Smooth muscle cell (in vitro differentiated cells): ENCODE measurements around the gene CPS1. TPM values are rescaled to one million over a fixed set of nuclear protein-coding genes. Genes with fewer than 3 reads are reported as not detected.

Experiments
- DNase-seq: peaks from one replicate; lab custom pipeline; 2025; ENCODE audit not compliant: unreplicated experiment; lab: John Stamatoyannopoulos, UW
- H2AFZ ChIP-seq: fragments of 200-600 bp; sonication (generic); 2 replicates; pipeline ENCODE4 v1.6.0; 2016; ENCODE audit warnings: antibody characterized with exemption, low read depth, mild to moderate bottlenecking
- H3F3A ChIP-seq: fragments of 200-600 bp; sonication (generic); 2 replicates; pipeline ENCODE4 v1.6.0; 2017; ENCODE audit warnings: antibody characterized with exemption, low read depth
- H3K27ac ChIP-seq: fragments of 200-600 bp; sonication (generic); 2 replicates; pipeline ENCODE4 v1.5.1; 2016; ENCODE audit warnings: low read depth, mild to moderate bottlenecking
- H3K27me3 ChIP-seq: fragments of 200-600 bp; sonication (generic); 2 replicates; pipeline ENCODE4 v1.6.1; 2016; ENCODE audit warnings: low read depth, mild to moderate bottlenecking
- H3K36me3 ChIP-seq: fragments of 200-600 bp; sonication (generic); 2 replicates; pipeline ENCODE4 v1.5.1; 2016; ENCODE audit warnings: low read depth
- H3K4me1 ChIP-seq: fragments of 200-600 bp; sonication (generic); 2 replicates; pipeline ENCODE4 v1.5.1; 2016; ENCODE audit warnings: low read depth
- H3K4me2 ChIP-seq: fragments of 200-600 bp; sonication (generic); 2 replicates; pipeline ENCODE4 v1.6.0; 2016; ENCODE audit warnings: mild to moderate bottlenecking
- H3K4me3 ChIP-seq: fragments of 200-600 bp; sonication (generic); 2 replicates; pipeline ENCODE4 v1.5.1; 2016; ENCODE audit warnings: mild to moderate bottlenecking
- H3K79me2 ChIP-seq: fragments of 200-600 bp; sonication (generic); 2 replicates; pipeline ENCODE4 v1.6.0; 2016; ENCODE audit warnings: low read depth, mild to moderate bottlenecking
- H3K9ac ChIP-seq: fragments of 200-600 bp; sonication (generic); 2 replicates; pipeline ENCODE4 v1.6.0; 2016; ENCODE audit warnings: low read depth
- H3K9me3 ChIP-seq: fragments of 200-600 bp; sonication (generic); replicated peaks from 2 replicates; pipeline ENCODE4 v1.5.1; 2016; ENCODE audit warnings: low read depth
- H4K20me1 ChIP-seq: fragments of 200-600 bp; sonication (generic); 2 replicates; pipeline ENCODE4 v1.6.0; 2016; ENCODE audit warnings: low read depth
- WGBS: methylation state at CpG from one replicate; pipeline ENCODE4 v1.1.7; 2016; ENCODE audit warnings: low lambda C conversion rate; 5-methylcytosine and 5-hydroxymethylcytosine counted together
- polyA plus RNA-seq: library from polyadenylated mRNA; unstranded; fragments of >200 nt; fragmentation: Nextera tagmentation; extraction: Ambion mirVana; gene quantifications from 2 replicates; pipeline ENCODE4 v1.2.1, GENCODE V29; 2016
- total RNA-seq: library from RNA; depleted of rRNA; stranded (reverse); fragments of >200 nt; gene quantifications from 2 replicates; pipeline ENCODE4 v1.2.3, GENCODE V29; 2014
- TF ChIP-seq, protein P1 (sequence below): fragments of 200-600 bp; sonication (generic); IDR thresholded peaks from 2 replicates; pipeline ENCODE4 v1.5.1; 2017; ENCODE audit warnings: borderline replicate concordance, mild to moderate bottlenecking, antibody characterized with exemption; ENCODE audit not compliant: insufficient read depth, poor library complexity, severe bottlenecking

Gene CPS1
- total and polyA plus RNA-seq, 2 experiments from 2014 or later: 0.63 to 8.3 TPM

GRCh38 chr2:210534879-210535278 lies 21.5 kb upstream of the CPS1 start:
- Histone ChIP-seq H2AFZ (no peak overlapping the region), H3K9me3 (no peaks in the 10 kb centered on the region), H3K27me3 (no peaks in the 10 kb centered on the region), H3K27ac (no peak overlapping the region), H3F3A (no peaks in the 10 kb centered on the region), H4K20me1 (no peaks in the 10 kb centered on the region), H3K36me3 (no peaks in the 10 kb centered on the region), H3K4me1 (no peaks in the 10 kb centered on the region), H3K79me2 (no peaks in the 10 kb centered on the region), H3K4me2 (no peak overlapping the region), H3K4me3 (no peak overlapping the region), H3K9ac (no peak overlapping the region)
- WGBS: 88% methylated on average over 1 of the region's 1 CpG
- no peak for DNase-seq
- TF ChIP-seq, protein P1, sequence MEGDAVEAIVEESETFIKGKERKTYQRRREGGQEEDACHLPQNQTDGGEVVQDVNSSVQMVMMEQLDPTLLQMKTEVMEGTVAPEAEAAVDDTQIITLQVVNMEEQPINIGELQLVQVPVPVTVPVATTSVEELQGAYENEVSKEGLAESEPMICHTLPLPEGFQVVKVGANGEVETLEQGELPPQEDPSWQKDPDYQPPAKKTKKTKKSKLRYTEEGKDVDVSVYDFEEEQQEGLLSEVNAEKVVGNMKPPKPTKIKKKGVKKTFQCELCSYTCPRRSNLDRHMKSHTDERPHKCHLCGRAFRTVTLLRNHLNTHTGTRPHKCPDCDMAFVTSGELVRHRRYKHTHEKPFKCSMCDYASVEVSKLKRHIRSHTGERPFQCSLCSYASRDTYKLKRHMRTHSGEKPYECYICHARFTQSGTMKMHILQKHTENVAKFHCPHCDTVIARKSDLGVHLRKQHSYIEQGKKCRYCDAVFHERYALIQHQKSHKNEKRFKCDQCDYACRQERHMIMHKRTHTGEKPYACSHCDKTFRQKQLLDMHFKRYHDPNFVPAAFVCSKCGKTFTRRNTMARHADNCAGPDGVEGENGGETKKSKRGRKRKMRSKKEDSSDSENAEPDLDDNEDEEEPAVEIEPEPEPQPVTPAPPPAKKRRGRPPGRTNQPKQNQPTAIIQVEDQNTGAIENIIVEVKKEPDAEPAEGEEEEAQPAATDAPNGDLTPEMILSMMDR: no peak

GRCh38 chr2:210536973-210537650 lies 19.3 kb upstream of the CPS1 start:
- H3K4me3 ChIP-seq: no peak overlapping the region
- H3K9ac ChIP-seq: no peak overlapping the region
- no peak overlapping the region for H3K4me2 ChIP-seq
- no peaks in the 10 kb centered on the region for H3F3A ChIP-seq
- H3K9me3 ChIP-seq: no peaks in the 10 kb centered on the region
- 94% methylated on average over 2 of the region's 2 CpGs for WGBS
- no peaks in the 10 kb centered on the region for H3K79me2 ChIP-seq
- H4K20me1 ChIP-seq: no peaks in the 10 kb centered on the region
- TF ChIP-seq, protein P1: no peak
- DNase-seq: no peak
- H3K27ac ChIP-seq: no peak overlapping the region
- H3K4me1 ChIP-seq: no peaks in the 10 kb centered on the region
- no peak overlapping the region for H2AFZ ChIP-seq
- no peaks in the 10 kb centered on the region for H3K27me3 ChIP-seq
- H3K36me3 ChIP-seq: no peaks in the 10 kb centered on the region

GRCh38 chr2:210539035-210539434 lies 17.4 kb upstream of the CPS1 start:
- no peak overlapping the region for H3K27ac ChIP-seq
- H3K4me2 ChIP-seq: no peak overlapping the region

More at GRCh38 chr2:210539035-210539434, 17.4 kb upstream of the CPS1 start:
- no peak for DNase-seq
- H3K27me3 ChIP-seq: no peaks in the 10 kb centered on the region
- H3F3A ChIP-seq: no peaks in the 10 kb centered on the region
- H2AFZ ChIP-seq: no peak overlapping the region
- no peaks in the 10 kb centered on the region for H4K20me1 ChIP-seq
- no peak overlapping the region for H3K9ac ChIP-seq
- H3K9me3 ChIP-seq: no peaks in the 10 kb centered on the region
- no peak overlapping the region for H3K4me3 ChIP-seq
- no peaks in the 10 kb centered on the region for H3K4me1 ChIP-seq
- TF ChIP-seq, protein P1: no peak
- no peaks in the 10 kb centered on the region for H3K79me2 ChIP-seq
- 95% methylated on average over 2 of the region's 2 CpGs for WGBS
- no peaks in the 10 kb centered on the region for H3K36me3 ChIP-seq
